ENCODE results near the gene PCK2. TPM values are rescaled to one million over a fixed set of nuclear protein-coding genes. Genes with fewer than 3 reads are reported as not detected.

PCK2 gene
- total and polyA plus RNA-seq, 2 of the 13 experiments (the other 11 are each of a cell fraction or from before 2014, with no cell fraction given): 129 to 272 TPM

GRCh38 chr14:24060984-24061913, 32.9 kb upstream of the PCK2 start (continued):
- TF ChIP-seq ARID5B (CRISPR knock-in tag; IDR thresholded peaks at IDR 0.05) (peak; percentile 35; the same call in 1 of the 2 replicates), HDAC1 (CRISPR knock-in tag; IDR thresholded peaks at IDR 0.05) (no peak; the same call in 1 of the 2 replicates), UBTF (CRISPR knock-in tag; IDR thresholded peaks at IDR 0.05) (0 out of 2 replicates have a peak, but pooled peaks have one; percentile 22), CEBPG (CRISPR knock-in tag; IDR thresholded peaks at IDR 0.05) (peak; percentile 42), ZNF784 (CRISPR knock-in tag; IDR thresholded peaks at IDR 0.05; ENCODE audit: borderline replicate concordance) (0 out of 2 replicates have a peak, but pooled peaks have one; percentile 55), ZFX (CRISPR knock-in tag; IDR thresholded peaks at IDR 0.05; ENCODE audit: low read depth) (0 out of 2 replicates have a peak, but pooled peaks have one; percentile 37), SP2 (CRISPR knock-in tag; IDR thresholded peaks at IDR 0.05) (no peak), ZNF362 (CRISPR knock-in tag; IDR thresholded peaks at IDR 0.05; ENCODE audit: borderline replicate concordance) (peak; percentile 88), ZNF503 (CRISPR knock-in tag; IDR thresholded peaks at IDR 0.05) (no peak), MTA1 (CRISPR knock-in tag; IDR thresholded peaks at IDR 0.05; ENCODE audit: borderline replicate concordance) (peak; percentile 77), ZSCAN21 (CRISPR knock-in tag; IDR thresholded peaks at IDR 0.05; ENCODE audit: borderline replicate concordance) (0 out of 2 replicates have a peak, but pooled peaks have one; percentile 53), TCF7 (IDR thresholded peaks at IDR 0.05; ENCODE audit: low read depth) (peak; percentile 55; the same call in 1 of the 2 replicates), ZFP91 (CRISPR knock-in tag; IDR thresholded peaks at IDR 0.05; ENCODE audit: borderline replicate concordance) (peak; percentile 64; the same call in 1 of the 2 replicates), ZNF543 (CRISPR knock-in tag; IDR thresholded peaks at IDR 0.05) (peak; percentile 43; the same call in 1 of the 2 replicates), PHF21A (CRISPR knock-in tag; IDR thresholded peaks at IDR 0.05) (no peak)
